ENCODE measurements around the gene PLA2G2C. TPM values are rescaled to one million over a fixed set of nuclear protein-coding genes. Genes with fewer than 3 reads are reported as not detected.
A peak's percentile ranks its signal among the peaks of the same experiment; 100 is the strongest.

The PLA2G2C gene
- total and polyA plus RNA-seq, 2 of the 8 experiments (the other 6 are each of a cell fraction or from before 2014, with no cell fraction given), result not detected

DNA sequence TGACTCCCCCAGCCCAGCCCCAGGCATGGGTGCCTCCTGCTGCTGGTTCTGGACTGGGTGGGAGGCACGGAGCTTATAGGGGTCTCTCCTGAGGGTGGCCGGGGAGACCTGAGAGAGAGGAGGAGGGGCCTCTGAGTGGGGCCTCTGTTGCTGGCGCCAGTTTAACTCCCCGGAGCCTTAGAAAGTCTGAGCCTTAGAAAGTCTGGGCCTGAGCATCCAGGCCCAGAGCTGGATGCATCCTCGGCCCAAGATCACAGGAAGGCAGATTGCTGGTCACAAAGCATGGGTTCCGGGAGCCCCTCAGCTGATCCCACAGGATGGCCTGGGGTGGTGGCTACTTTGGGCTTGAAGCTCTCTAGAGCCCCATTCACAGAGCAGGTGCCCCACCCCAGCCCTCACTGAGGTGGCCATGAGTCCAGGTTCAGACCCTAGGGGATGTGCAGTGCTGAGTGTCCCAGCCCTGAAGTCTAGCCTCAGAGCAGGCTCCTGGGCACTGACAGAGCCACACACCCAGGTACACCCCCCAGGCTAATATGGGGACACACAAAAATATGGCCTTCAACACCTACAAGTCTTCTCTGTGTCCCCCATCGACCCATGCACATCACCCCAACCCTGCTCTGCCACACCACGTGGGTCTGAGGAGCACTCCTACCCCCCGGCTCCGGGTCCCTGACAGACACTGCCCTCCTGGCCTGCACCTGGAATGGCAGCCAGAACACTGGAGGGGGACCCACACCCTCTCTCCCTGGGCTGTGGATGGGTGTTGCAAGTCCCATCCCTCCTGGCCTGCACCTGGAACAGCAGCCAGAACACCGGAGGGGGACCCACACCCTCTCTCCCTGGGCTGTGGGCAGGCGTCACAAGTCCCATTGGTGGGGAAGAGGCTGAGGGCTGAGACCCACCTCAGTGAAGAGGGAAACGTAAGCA is 37.5 kb downstream of the PLA2G2C start:
- Histone ChIP-seq H3K27ac (ENCODE audit: low read depth, low read length) (no peak overlapping the region), H3K4me3 (ENCODE audit: extremely low read depth in 1 of 4, insufficient read depth in 2 of 4, low read depth in 3 of 4, low read length in 4 of 4) (no peak overlapping the region), H4K91ac (replicated peaks; ENCODE audit: insufficient read length, low read length) (peak overlapping the region; percentile 84), H2BK12ac (ENCODE audit: low read depth, low read length) (no peak overlapping the region), H2AFZ (ENCODE audit: low read length) (no peak overlapping the region), H3K23ac (ENCODE audit: insufficient read length) (no peak overlapping the region), H3K36me3 (ENCODE audit: control insufficient read depth in 2 of 4, insufficient read depth in 4 of 4, low read length in 3 of 4) (no peaks in the 10 kb centered on the region), H4K20me1 (replicated peaks in 1 of 2; ENCODE audit: control insufficient read depth in 1 of 2, insufficient read depth in 2 of 2, low read length in 2 of 2) (no peaks in the 10 kb centered on the region), H3K56ac (replicated peaks; ENCODE audit: insufficient read length, low read depth, low read length) (no peak overlapping the region), H3K79me2 (ENCODE audit: control insufficient read depth in 1 of 2, insufficient read depth in 2 of 2, low read length in 2 of 2) (no peaks in the 10 kb centered on the region), H3K18ac (ENCODE audit: extremely low read depth, low read length) (no peak overlapping the region), H3K4ac (replicated peaks; ENCODE audit: insufficient read length, low read depth, low read length) (peak overlapping the region; percentile 72), H4K5ac (ENCODE audit: insufficient read length, low read depth, low read length) (no peak overlapping the region), H4K8ac (ENCODE audit: extremely low read depth, insufficient read depth, low read length) (peak overlapping the region; percentile 0), H2BK20ac (ENCODE audit: low read length) (no peak overlapping the region), H2BK15ac (ENCODE audit: low read length) (peak overlapping the region; percentile 72; the same call in 1 of the 2 replicates), H3K27me3 (replicated peaks in 1 of 4; ENCODE audit: control insufficient read depth in 3 of 4, extremely low read depth in 1 of 4, insufficient read depth in 3 of 4, low read length in 3 of 4) (no peaks in the 10 kb centered on the region), H3K9me3 (ENCODE audit: insufficient read depth in 2 of 2, low read depth in 1 of 2, low read length in 1 of 2) (no peaks in the 10 kb centered on the region), H3K14ac (ENCODE audit: insufficient read length) (no peak overlapping the region), H3K4me1 (replicated peaks in 1 of 4; ENCODE audit: control insufficient read depth in 3 of 4, insufficient read depth in 4 of 4, low read length in 3 of 4) (peaks cover 0 to 11% (median 5%) of the 10 kb centered on the region in 4 experiments; a peak in 6 of 7 replicates), H3K4me2 (ENCODE audit: insufficient read depth in 1 of 2, low read depth in 2 of 2, low read length in 2 of 2) (no peak overlapping the region), H2AK5ac (ENCODE audit: low read depth, low read length) (no peak overlapping the region), H3K9ac (replicated peaks in 1 of 4; ENCODE audit: extremely low read depth in 1 of 4, low read depth in 3 of 4, low read length in 3 of 4) (no peak overlapping the region), H2BK120ac (replicated peaks; ENCODE audit: low read depth, low read length) (no peak overlapping the region), H2BK5ac (ENCODE audit: low read depth, low read length) (no peak overlapping the region), H3K79me1 (ENCODE audit: low read depth, low read length) (no peaks in the 10 kb centered on the region), H3K23me2 (ENCODE audit: low read depth, low read length) (no peaks in the 10 kb centered on the region)
- CTCF ChIA-PET (ENCODE audit: partially characterized antibody), result interaction anchor here (0.8 to 13.5 kb wide), 8 partner anchors 11 to 230 kb away, joined by 3 to 127 read pairs (median 42); partner anchors contain the start of genes PLA2G2A and PLA2G2E
- POLR2A ChIA-PET (ENCODE audit: partially characterized antibody), result no interaction called here
- DNase-seq (ENCODE audit: low read depth in 1 of 2, low spot score in 2 of 2) (no peak), FAIRE-seq (no peak)
- 87% methylated on average over 11 of the region's 13 CpGs; no CpG with 5 or more reads in 1 of the 2 experiments for WGBS, 2 experiments (ENCODE audit: extremely low coverage in 1 of 2, insufficient coverage in 1 of 2, insufficient read length in 1 of 2, insufficient replicate concordance in 2 of 2, low coverage in 1 of 2, low lambda C conversion rate in 2 of 2, missing lambda C conversion rate in 1 of 2)
- no peak for TF ChIP-seq POLR2A (IDR thresholded peaks at IDR 0.05; ENCODE audit: control extremely low read depth in 1 of 2, low read depth in 2 of 2, low read length in 2 of 2)

Data from H1 (cell line).